ENCODE measurements around the gene LCA5L. TPM values are rescaled to one million over a fixed set of nuclear protein-coding genes. Genes with fewer than 3 reads are reported as not detected.

Gene LCA5L
- total RNA-seq: 0.56 to 2.4 TPM (median 0.92 TPM) in 3 replicates
- long read RNA-seq, partial matches to known transcripts: 0 of 3 reads
- long read RNA-seq, other reads (novel, unspliced or antisense): 3 of 3 reads

DNA sequence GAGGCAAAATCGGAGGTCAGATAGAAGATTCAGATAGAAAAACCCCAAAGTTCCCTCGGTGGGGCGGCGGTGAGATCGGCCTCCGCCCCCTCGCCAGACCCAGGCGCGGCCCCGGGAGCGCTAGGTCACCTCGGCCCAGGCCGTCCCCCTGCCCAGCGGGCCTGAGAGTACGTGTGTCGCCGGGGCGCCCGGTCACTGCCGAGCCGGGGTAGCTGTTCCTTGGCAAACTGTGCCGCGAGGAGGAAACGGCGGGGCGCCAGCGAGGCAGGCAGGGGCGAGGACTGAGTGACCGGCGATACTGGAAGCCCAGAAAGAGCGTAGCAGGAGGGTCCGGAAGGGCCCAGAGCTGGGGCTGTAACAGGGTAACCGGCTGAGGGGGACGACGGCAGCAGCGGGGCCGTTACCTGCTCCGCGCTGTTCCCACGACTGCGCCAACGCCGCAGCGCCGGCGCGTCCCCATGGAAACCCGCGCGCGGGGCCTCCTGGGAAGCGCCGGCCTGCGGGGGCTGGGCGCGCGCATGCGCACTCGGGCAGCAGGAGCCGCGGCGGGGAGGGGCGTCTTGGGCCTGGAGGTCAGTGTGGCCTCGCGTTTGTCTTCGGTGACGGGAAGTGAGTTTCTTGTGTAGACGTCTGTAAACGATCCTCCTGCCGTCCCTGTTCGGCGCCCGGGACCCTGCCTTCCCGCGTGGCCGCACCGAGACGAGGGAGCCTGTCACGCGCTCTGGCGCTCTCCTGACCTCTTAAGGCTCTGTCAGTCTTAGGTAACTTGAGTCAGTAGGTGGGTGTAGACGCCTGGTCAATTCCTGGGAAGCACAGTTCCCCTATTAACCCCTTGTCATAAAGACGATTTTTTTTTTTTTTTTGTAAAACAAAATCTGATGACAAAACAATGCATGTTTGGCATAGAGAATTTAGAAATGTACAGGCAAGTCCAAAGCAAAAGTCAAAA, at the start of gene LCA5L:
Gene LCA5L, minus strand, starts transcription at position 458 of the 949 bp plus-strand sequence. CDS start 17,285 bp downstream, outside the sequence.
- Mint-ChIP-seq H3K27me3 (ENCODE audit: low read depth) (no peaks in the 10 kb centered on the region), H3K27ac (ENCODE audit: unreplicated experiment) (peak within 1 kb of the TSS; percentile 93), H3K36me3 (ENCODE audit: low read depth) (no peaks in the 10 kb centered on the region), H3K4me3 (ENCODE audit: unreplicated experiment) (peak within 1 kb of the TSS; percentile 85), H3K9me3 (ENCODE audit: low read depth) (peaks cover 3% of the 10 kb centered on the region), H3K4me1 (ENCODE audit: low read depth) (peaks cover 16% of the 10 kb centered on the region)
- TF ChIP-seq, protein P1, sequence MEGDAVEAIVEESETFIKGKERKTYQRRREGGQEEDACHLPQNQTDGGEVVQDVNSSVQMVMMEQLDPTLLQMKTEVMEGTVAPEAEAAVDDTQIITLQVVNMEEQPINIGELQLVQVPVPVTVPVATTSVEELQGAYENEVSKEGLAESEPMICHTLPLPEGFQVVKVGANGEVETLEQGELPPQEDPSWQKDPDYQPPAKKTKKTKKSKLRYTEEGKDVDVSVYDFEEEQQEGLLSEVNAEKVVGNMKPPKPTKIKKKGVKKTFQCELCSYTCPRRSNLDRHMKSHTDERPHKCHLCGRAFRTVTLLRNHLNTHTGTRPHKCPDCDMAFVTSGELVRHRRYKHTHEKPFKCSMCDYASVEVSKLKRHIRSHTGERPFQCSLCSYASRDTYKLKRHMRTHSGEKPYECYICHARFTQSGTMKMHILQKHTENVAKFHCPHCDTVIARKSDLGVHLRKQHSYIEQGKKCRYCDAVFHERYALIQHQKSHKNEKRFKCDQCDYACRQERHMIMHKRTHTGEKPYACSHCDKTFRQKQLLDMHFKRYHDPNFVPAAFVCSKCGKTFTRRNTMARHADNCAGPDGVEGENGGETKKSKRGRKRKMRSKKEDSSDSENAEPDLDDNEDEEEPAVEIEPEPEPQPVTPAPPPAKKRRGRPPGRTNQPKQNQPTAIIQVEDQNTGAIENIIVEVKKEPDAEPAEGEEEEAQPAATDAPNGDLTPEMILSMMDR (IDR thresholded peaks at IDR 0.05): peak; percentile 66
- peak; percentile 94 for DNase-seq (ENCODE audit: low spot score)

DNA sequence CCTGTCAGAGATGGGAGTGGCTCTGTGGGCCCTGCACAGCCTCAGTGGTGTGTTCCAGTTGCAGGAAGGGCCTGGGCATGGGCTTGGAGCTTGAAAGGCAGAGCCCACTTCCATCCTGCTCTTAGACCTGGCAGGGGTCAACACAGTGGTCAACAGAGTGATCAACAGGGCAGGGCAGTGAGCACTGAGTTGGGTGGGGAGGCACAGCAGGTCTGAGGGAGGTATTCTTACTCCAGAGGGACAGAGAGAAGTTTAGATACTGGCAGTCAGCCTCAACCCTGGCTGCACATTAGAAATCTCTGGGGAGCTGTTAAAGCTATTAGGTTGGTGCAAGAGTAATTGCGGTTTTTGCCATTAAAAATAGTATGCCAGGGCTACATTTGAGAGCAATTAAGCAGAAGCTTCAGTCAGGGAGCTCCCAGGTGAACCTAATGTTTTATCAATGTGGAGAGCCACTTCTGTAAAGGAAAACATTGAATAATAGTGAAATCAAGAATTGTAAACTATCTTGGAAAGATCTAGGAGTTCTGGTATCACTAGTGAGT, 43.9 kb upstream of the LCA5L start:
- H3K36me3 Mint-ChIP-seq (ENCODE audit: low read depth): peaks cover 2% of the 10 kb centered on the region
- TF ChIP-seq, protein P1 (IDR thresholded peaks at IDR 0.05): no peak
- no peak for DNase-seq (ENCODE audit: low spot score)
- H3K9me3 Mint-ChIP-seq (ENCODE audit: low read depth): peaks cover 17% of the 10 kb centered on the region
- peaks cover 8% of the 10 kb centered on the region for H3K4me1 Mint-ChIP-seq (ENCODE audit: low read depth)
- H3K27ac Mint-ChIP-seq (ENCODE audit: unreplicated experiment): no peak overlapping the region
- peaks cover 2% of the 10 kb centered on the region for H3K27me3 Mint-ChIP-seq (ENCODE audit: low read depth)
- no peak overlapping the region for H3K4me3 Mint-ChIP-seq (ENCODE audit: unreplicated experiment)

DNA sequence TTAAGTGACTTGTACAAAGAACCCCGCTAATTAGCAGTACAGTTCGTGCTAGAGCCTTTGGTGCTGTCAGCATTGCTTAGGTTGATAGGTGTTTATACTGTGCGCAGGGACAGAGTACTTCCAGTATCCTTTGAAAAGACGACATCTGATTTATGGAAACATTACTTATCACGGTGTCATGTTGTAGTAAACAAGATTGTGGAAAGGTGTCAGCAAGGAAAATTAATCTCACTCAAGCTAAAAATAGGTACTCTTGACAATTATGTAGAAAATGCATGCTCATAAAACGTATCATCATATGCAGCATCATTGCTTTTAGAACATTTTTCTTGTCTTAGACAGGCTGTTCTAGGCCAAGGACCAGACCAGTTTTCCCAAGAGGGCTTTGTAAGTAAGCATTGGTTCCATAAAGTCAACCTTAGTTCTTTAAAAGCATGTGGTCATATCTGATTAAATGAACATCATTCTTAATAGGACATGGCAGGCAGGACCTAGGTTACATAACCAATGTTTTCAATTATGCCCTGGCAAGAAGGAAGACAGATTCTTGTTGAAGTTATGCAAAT, 39.2 kb upstream of the LCA5L start:
- no peaks in the 10 kb centered on the region for H3K9me3 Mint-ChIP-seq (ENCODE audit: low read depth)
- TF ChIP-seq, protein P1 (IDR thresholded peaks at IDR 0.05): no peak
- peaks cover 2% of the 10 kb centered on the region for H3K27me3 Mint-ChIP-seq (ENCODE audit: low read depth)
- H3K4me1 Mint-ChIP-seq (ENCODE audit: low read depth): peaks cover 15% of the 10 kb centered on the region
- DNase-seq (ENCODE audit: low spot score): no peak
- H3K27ac Mint-ChIP-seq (ENCODE audit: unreplicated experiment): no peak overlapping the region
- no peak overlapping the region for H3K4me3 Mint-ChIP-seq (ENCODE audit: unreplicated experiment)
- H3K36me3 Mint-ChIP-seq (ENCODE audit: low read depth): no peaks in the 10 kb centered on the region

DNA sequence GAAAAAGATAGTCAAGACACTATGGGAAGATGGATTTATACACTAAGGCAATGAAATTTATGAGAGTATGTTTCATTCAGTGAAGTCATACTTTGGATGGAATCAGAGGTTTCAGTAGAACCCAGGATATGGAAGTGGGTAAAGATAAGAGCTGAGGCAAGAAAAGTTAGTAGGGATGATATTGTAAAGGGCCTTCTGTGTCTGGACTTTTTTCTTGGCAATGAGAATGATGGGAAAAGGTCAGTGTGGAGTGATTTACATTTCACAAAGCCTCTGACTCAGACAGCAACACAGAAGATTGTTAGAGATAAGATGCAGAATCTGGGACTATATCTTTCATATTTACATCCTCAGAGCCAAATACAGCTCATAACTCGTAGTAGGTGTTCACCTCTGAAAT, 38.3 kb upstream of the LCA5L start:
- Mint-ChIP-seq H3K9me3 (ENCODE audit: low read depth) (no peaks in the 10 kb centered on the region), H3K36me3 (ENCODE audit: low read depth) (no peaks in the 10 kb centered on the region), H3K27ac (ENCODE audit: unreplicated experiment) (no peak overlapping the region), H3K27me3 (ENCODE audit: low read depth) (peaks cover 2% of the 10 kb centered on the region), H3K4me3 (ENCODE audit: unreplicated experiment) (no peak overlapping the region), H3K4me1 (ENCODE audit: low read depth) (peaks cover 17% of the 10 kb centered on the region)
- TF ChIP-seq, protein P1 (IDR thresholded peaks at IDR 0.05): no peak
- DNase-seq (ENCODE audit: low spot score): no peak

DNA sequence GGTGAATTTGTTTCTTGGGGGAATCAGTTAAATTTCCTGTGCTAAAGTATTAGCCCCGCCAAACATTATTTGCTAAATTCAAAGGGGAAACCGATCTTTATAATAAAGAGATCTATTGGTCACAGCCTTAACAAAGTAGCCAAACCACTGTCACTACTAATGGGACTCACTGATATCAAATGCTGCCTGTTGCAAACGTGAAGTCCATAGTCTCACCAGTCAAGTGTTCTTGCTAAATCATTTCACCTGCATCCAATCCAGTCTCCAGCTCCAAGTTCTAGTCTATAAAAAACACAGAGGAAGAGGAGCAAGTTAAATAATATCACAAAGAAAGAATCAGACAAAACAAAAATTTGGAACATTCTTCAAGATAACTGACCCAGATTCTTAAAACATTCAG, 36.3 kb upstream of the LCA5L start:
- no peaks in the 10 kb centered on the region for H3K36me3 Mint-ChIP-seq (ENCODE audit: low read depth)
- H3K4me3 Mint-ChIP-seq (ENCODE audit: unreplicated experiment): no peak overlapping the region
- no peaks in the 10 kb centered on the region for H3K9me3 Mint-ChIP-seq (ENCODE audit: low read depth)
- TF ChIP-seq, protein P1 (IDR thresholded peaks at IDR 0.05): no peak
- H3K27me3 Mint-ChIP-seq (ENCODE audit: low read depth): no peaks in the 10 kb centered on the region
- no peak overlapping the region for H3K27ac Mint-ChIP-seq (ENCODE audit: unreplicated experiment)
- H3K4me1 Mint-ChIP-seq (ENCODE audit: low read depth): peaks cover 17% of the 10 kb centered on the region
- DNase-seq (ENCODE audit: low spot score): no peak

All from chondrocyte (in vitro differentiated cells).